Fibroblast of the conjunctiva (primary cell): ENCODE measurements around the gene PSMD11.
"Not testable (repeated sequence)": the region's sequence is repeated elsewhere in the genome, so short reads cannot be mapped to it uniquely, and the experiment has no call there.

Experiments used
- DNase-seq: peaks from one replicate; pipeline ENCODE4 v3.0.0-alpha.2; 2010; ENCODE audit warnings: low read depth

The PSMD11 gene

GRCh38 chr17:32513579-32513978, 69.3 kb downstream of the PSMD11 start:
- DNase-seq, result no peak

- no peak for DNase-seq
These were observed 70.3 kb downstream of the PSMD11 start for GRCh38 chr17:32514606-32515005.

- no peak for DNase-seq
These were observed 71.5 kb downstream of the PSMD11 start for GRCh38 chr17:32515677-32516383.

- DNase-seq, result no peak
These were observed 72.1 kb downstream of the PSMD11 start for GRCh38 chr17:32516450-32516849.

- DNase-seq, result no peak
These were observed 72.8 kb downstream of the PSMD11 start for GRCh38 chr17:32516940-32517701.

GRCh38 chr17:32517982-32518381, 73.7 kb downstream of the PSMD11 start:
- DNase-seq, result no peak

GRCh38 chr17:32518646-32519227, 74.4 kb downstream of the PSMD11 start:
- DNase-seq, result no peak

GRCh38 chr17:32519228-32520103, 75.2 kb downstream of the PSMD11 start:
- no peak for DNase-seq

- no peak for DNase-seq
These were observed 75.9 kb downstream of the PSMD11 start for GRCh38 chr17:32520104-32520701.

- no peak for DNase-seq
These were observed 76.6 kb downstream of the PSMD11 start for GRCh38 chr17:32520737-32521404.

GRCh38 chr17:32523017-32523680, 78.8 kb downstream of the PSMD11 start:
- no peak for DNase-seq

- DNase-seq, result no peak
These were observed 79.7 kb downstream of the PSMD11 start for GRCh38 chr17:32523827-32524552.

- DNase-seq, result not testable (repeated sequence)
These were observed 80.2 kb downstream of the PSMD11 start for GRCh38 chr17:32524553-32524880.

GRCh38 chr17:32525122-32525521, 80.8 kb downstream of the PSMD11 start:
- DNase-seq, result no peak

GRCh38 chr17:32527146-32527545, 82.8 kb downstream of the PSMD11 start:
- DNase-seq, result no peak

- no peak for DNase-seq
These were observed 84.5 kb downstream of the PSMD11 start for GRCh38 chr17:32528825-32529224.

GRCh38 chr17:32529604-32530003, 85.3 kb downstream of the PSMD11 start:
- no peak for DNase-seq
